GM12873 (cell line): ENCODE results near the gene NUP93.

Source experiments
- TF ChIP-seq, protein P1 (sequence below): IDR thresholded peaks from 2 replicates; pipeline ENCODE4 v1.5.1; 2012; ENCODE audit warnings: low read depth, mild to moderate bottlenecking, moderate library complexity, low read length, control low read depth; ENCODE audit not compliant: insufficient read depth; ENCODE audit errors: missing control alignments

The NUP93 gene

DNA sequence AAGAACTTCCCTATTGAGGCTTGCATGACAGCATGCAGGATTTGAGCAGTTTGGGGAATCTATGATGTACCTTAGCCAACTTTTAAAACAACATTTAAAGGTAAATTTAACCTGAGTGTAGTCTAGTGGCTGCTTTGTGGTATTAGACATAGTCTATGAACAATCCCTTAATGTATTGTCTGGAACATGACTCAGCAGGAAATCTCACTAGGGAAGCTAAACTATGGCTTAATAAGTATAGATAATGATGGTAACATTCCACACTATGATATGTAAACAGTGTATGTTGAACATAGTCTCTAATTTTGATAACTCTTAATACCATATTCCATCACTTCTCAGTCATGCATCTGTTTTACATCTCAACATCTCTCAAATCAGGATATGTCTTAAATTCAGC, 83.0 kb downstream of the NUP93 start:
- TF ChIP-seq, protein P1, sequence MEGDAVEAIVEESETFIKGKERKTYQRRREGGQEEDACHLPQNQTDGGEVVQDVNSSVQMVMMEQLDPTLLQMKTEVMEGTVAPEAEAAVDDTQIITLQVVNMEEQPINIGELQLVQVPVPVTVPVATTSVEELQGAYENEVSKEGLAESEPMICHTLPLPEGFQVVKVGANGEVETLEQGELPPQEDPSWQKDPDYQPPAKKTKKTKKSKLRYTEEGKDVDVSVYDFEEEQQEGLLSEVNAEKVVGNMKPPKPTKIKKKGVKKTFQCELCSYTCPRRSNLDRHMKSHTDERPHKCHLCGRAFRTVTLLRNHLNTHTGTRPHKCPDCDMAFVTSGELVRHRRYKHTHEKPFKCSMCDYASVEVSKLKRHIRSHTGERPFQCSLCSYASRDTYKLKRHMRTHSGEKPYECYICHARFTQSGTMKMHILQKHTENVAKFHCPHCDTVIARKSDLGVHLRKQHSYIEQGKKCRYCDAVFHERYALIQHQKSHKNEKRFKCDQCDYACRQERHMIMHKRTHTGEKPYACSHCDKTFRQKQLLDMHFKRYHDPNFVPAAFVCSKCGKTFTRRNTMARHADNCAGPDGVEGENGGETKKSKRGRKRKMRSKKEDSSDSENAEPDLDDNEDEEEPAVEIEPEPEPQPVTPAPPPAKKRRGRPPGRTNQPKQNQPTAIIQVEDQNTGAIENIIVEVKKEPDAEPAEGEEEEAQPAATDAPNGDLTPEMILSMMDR = no peak

DNA sequence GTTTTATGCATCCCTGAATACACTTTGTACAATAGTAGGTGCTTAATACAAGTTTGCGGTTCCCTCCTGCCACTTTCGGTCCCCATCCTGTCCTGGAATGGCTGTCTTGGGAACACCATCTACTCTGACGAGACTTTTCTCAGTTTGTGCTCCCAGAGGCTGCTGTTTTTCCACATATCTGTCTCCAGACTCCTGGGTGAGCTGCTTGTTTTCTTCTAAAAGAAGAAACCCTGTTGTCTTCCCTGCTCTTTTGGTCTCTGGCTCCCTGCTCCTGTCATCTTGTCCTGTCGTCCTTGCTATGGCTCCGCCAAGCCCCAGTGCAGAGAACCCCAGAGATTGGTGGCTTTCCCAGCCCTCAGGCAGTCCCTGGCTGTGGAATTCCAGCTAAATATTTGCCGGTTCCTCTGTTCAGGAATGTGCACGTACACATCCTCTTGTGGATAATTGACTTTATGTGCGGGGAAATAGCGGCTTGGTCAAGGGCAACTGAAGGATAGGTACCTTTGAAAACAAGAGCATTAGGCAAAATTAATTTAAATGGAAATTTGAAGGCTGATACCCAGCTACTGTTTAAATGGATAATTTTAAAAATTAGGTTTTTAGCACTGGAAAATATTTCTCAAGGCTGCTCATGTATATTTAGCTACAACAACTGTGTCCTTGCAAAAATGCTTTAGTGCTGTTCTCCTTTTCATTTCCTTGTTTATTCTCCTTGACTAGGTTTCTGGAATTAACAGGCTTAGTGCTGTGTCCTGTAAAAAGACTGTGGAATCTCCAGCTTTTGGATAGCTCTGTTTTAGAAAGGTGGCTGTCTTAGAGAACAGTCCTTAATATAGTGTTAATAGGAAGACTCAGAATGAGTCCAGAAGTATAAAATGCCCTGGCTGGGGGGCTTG, 84.9 kb downstream of the NUP93 start:
- TF ChIP-seq, protein P1 = no peak

DNA sequence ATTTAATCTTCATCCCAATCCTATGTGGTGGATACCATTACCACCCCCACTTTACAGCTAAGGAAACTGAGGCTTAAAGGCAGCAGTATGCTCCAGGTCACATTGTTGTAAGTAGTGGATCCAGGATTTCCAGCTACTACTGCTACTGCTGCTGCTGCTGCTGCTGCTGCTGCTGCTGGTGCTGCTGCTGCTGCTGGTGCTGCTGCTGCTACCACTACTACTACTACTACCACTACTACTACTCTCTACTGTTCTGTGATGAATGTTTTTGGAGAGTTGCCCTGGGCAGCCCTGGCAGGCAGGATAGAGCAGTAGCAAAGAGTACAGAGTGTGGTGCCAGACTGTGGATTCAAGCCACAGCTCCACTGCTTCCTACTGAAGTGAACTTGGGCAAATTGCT, 85.8 kb downstream of the NUP93 start:
- TF ChIP-seq, protein P1 = no peak

DNA sequence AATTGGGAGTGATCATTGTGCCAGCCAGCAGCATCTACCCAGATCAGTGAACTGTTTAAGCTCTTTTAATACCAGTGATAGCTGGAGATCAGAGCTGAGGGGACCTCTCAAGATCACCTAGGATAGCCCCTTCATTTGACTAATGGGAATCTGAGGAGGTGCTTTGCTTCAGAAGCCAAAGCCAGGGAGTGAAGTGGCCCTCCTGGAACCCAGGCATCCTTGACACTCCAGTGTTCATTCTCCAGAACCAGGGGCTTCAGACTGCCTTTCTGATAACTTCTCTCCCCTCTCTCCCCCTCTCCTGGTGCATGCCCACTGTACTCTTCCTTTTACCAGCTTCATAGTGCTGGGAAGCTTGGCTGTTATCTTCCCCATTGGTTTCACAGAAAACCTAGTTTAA, 87.1 kb downstream of the NUP93 start:
- TF ChIP-seq, protein P1 = no peak

DNA sequence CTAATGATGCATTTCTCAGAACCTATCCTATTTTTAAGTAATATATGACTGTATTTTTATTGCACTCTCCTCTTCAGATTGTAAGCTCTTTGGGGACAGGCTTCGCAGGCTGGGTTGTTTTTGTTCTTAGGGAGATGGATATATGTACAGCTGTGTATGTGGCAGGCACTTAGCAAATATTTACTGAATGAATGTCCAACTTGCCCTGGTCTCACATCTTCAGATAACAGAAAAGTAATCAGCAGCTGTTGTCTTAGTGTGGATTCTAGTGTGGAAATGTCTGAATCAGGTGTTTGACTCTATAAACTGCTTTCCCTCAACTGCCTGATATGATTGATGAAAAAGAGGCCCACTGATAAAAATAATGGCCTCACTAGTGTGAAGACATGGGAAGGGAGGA, 88.0 kb downstream of the NUP93 start:
- TF ChIP-seq, protein P1 = no peak

DNA sequence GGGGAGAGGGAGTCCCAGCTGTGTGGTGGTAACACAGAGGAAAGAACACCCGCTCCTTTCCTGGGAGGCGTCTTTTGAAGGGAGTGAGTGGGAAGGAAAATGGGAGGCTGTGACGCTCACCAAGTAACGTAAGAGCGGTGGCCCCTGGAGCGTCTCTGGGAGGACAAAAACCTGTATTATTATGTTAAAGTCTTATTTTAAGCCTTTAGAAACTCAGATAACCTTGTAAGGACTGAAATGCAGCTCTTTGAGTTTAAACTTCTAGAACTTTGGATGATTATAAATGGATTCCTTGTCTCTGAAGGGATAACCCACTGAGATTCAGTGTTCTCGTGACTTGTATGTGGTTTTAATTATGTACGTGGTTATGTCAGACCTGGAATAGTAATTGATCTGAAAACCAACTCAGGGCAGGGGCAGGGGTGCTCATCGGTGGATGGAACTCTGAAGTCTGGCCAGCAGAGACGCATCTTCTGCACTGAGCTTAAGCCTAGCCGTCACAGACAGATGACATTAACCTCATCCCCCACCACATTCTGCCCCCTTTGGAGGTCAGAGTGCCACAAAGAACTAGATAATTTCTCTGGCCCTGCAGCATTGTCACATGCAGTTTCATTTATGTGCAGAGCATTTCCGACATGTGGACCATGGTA, 93.3 kb downstream of the NUP93 start:
- TF ChIP-seq, protein P1 = no peak

DNA sequence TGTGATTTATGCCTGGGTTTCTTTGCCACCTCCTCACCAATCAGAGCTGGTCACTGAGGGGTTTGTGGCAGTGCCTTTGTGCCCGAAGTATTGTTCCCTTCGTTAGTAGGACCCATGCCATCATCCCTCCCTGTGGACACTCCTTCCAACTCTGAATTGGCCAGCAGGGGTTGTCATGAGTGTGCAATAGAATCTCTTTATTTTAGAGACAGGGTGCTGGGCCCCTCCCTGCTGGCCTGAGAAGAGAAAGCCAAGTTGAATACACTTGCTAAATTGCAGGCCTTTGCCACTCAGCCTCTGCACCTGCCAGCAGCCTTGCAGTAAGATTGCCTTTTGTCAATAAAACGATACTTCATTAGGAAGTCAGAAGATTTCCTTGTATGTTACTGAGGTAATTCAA, 94.4 kb downstream of the NUP93 start:
- TF ChIP-seq, protein P1 = no peak
